ENCODE data around the gene WDR77. TPM values are rescaled to one million over a fixed set of nuclear protein-coding genes. Genes with fewer than 3 reads are reported as not detected.
A peak's percentile ranks its signal among the peaks of the same experiment; 100 is the strongest.

WDR77 gene
- total and polyA plus RNA-seq, 2 of the 13 experiments (the other 11 are each of a cell fraction or from before 2014, with no cell fraction given), result 90.6 to 108 TPM

GRCh38 chr1:111417755-111418154, 31.3 kb downstream of the WDR77 start (continued):
- no peak for TF ChIP-seq ZNF564 (CRISPR knock-in tag; IDR thresholded peaks at IDR 0.05)
- TF ChIP-seq, protein P1, sequence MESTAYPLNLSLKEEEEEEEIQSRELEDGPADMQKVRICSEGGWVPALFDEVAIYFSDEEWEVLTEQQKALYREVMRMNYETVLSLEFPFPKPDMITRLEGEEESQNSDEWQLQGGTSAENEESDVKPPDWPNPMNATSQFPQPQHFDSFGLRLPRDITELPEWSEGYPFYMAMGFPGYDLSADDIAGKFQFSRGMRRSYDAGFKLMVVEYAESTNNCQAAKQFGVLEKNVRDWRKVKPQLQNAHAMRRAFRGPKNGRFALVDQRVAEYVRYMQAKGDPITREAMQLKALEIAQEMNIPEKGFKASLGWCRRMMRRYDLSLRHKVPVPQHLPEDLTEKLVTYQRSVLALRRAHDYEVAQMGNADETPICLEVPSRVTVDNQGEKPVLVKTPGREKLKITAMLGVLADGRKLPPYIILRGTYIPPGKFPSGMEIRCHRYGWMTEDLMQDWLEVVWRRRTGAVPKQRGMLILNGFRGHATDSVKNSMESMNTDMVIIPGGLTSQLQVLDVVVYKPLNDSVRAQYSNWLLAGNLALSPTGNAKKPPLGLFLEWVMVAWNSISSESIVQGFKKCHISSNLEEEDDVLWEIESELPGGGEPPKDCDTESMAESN (CRISPR knock-in tag; conservative IDR thresholded peaks at IDR 0.05), result no peak
- no peak for TF ChIP-seq ZNF451 (CRISPR knock-in tag; IDR thresholded peaks at IDR 0.05)
- TF ChIP-seq ZNF101 (CRISPR knock-in tag; IDR thresholded peaks at IDR 0.05; ENCODE audit: borderline replicate concordance, low read depth), result no peak
- TF ChIP-seq TGIF2 (CRISPR knock-in tag; IDR thresholded peaks at IDR 0.05), result peak; percentile 79; the same call in 1 of the 2 replicates
- no peak for TF ChIP-seq ZNF264 (CRISPR knock-in tag; IDR thresholded peaks at IDR 0.05)
- TF ChIP-seq, protein P2, sequence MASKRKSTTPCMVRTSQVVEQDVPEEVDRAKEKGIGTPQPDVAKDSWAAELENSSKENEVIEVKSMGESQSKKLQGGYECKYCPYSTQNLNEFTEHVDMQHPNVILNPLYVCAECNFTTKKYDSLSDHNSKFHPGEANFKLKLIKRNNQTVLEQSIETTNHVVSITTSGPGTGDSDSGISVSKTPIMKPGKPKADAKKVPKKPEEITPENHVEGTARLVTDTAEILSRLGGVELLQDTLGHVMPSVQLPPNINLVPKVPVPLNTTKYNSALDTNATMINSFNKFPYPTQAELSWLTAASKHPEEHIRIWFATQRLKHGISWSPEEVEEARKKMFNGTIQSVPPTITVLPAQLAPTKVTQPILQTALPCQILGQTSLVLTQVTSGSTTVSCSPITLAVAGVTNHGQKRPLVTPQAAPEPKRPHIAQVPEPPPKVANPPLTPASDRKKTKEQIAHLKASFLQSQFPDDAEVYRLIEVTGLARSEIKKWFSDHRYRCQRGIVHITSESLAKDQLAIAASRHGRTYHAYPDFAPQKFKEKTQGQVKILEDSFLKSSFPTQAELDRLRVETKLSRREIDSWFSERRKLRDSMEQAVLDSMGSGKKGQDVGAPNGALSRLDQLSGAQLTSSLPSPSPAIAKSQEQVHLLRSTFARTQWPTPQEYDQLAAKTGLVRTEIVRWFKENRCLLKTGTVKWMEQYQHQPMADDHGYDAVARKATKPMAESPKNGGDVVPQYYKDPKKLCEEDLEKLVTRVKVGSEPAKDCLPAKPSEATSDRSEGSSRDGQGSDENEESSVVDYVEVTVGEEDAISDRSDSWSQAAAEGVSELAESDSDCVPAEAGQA (IDR thresholded peaks at IDR 0.05; ENCODE audit: low read depth), result no peak
- TF ChIP-seq, protein P2 (CRISPR knock-in tag; IDR thresholded peaks at IDR 0.05; ENCODE audit: borderline replicate concordance), result no peak
- TF ChIP-seq ZNF547 (CRISPR knock-in tag; IDR thresholded peaks at IDR 0.05), result no peak
- TF ChIP-seq, protein P3, sequence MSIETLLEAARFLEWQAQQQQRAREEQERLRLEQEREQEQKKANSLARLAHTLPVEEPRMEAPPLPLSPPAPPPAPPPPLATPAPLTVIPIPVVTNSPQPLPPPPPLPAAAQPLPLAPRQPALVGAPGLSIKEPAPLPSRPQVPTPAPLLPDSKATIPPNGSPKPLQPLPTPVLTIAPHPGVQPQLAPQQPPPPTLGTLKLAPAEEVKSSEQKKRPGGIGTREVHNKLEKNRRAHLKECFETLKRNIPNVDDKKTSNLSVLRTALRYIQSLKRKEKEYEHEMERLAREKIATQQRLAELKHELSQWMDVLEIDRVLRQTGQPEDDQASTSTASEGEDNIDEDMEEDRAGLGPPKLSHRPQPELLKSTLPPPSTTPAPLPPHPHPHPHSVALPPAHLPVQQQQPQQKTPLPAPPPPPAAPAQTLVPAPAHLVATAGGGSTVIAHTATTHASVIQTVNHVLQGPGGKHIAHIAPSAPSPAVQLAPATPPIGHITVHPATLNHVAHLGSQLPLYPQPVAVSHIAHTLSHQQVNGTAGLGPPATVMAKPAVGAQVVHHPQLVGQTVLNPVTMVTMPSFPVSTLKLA (IDR thresholded peaks at IDR 0.05), result no peak
- no peak for TF ChIP-seq SMYD3 (CRISPR knock-in tag; IDR thresholded peaks at IDR 0.05)
- TF ChIP-seq KDM5B (CRISPR knock-in tag; IDR thresholded peaks at IDR 0.05; ENCODE audit: borderline replicate concordance), result no peak
- TF ChIP-seq, protein P4, sequence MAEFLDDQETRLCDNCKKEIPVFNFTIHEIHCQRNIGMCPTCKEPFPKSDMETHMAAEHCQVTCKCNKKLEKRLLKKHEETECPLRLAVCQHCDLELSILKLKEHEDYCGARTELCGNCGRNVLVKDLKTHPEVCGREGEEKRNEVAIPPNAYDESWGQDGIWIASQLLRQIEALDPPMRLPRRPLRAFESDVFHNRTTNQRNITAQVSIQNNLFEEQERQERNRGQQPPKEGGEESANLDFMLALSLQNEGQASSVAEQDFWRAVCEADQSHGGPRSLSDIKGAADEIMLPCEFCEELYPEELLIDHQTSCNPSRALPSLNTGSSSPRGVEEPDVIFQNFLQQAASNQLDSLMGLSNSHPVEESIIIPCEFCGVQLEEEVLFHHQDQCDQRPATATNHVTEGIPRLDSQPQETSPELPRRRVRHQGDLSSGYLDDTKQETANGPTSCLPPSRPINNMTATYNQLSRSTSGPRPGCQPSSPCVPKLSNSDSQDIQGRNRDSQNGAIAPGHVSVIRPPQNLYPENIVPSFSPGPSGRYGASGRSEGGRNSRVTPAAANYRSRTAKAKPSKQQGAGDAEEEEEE (CRISPR knock-in tag; IDR thresholded peaks at IDR 0.05; ENCODE audit: borderline replicate concordance), result no peak
- no peak for TF ChIP-seq JUND (CRISPR knock-in tag; IDR thresholded peaks at IDR 0.05)
- TF ChIP-seq JUN (CRISPR knock-in tag; IDR thresholded peaks at IDR 0.05), result 0 out of 2 replicates have a peak, but pooled peaks have one; percentile 23
- no peak for TF ChIP-seq ZNF274 (CRISPR knock-in tag; IDR thresholded peaks at IDR 0.05)
- no peak for TF ChIP-seq SKI (IDR thresholded peaks at IDR 0.05; ENCODE audit: partially characterized antibody)
- TF ChIP-seq IRF2 (CRISPR knock-in tag; IDR thresholded peaks at IDR 0.05), result peak; percentile 52; the same call in 1 of the 2 replicates
- TF ChIP-seq ZGPAT (CRISPR knock-in tag; IDR thresholded peaks at IDR 0.05), result peak; percentile 44; the same call in 1 of the 2 replicates

Measured in HepG2 (cell line).